Muscle layer of duodenum (tissue), 2 donors: ENCODE data around the gene RNASET2.

Experiments used
- H3K27ac ChIP-seq: one replicate; pipeline ENCODE4 v1.7.0; 2013; ENCODE audit warnings: mild to moderate bottlenecking, low read length
- H3K27me3 ChIP-seq: one replicate; pipeline ENCODE4 v1.7.0; 2013; ENCODE audit warnings: low read depth, mild to moderate bottlenecking, control low read depth, low read length
- H3K36me3 ChIP-seq, 2 donors: one replicate each; pipeline ENCODE4 v1.7.0; 2013; ENCODE audit warnings: low read length in 2 of 2, control low read depth in 1 of 2, mild to moderate bottlenecking in 1 of 2; ENCODE audit not compliant: insufficient read depth in 2 of 2, control insufficient read depth in 1 of 2
- H3K4me1 ChIP-seq, 2 donors: one replicate each; pipeline ENCODE4 v1.7.0; 2013; ENCODE audit warnings: low read length in 2 of 2, mild to moderate bottlenecking in 2 of 2, control low read depth in 1 of 2, moderate library complexity in 1 of 2; ENCODE audit not compliant: insufficient read depth in 2 of 2, control insufficient read depth in 1 of 2
- H3K4me3 ChIP-seq, 2 donors: one replicate each; pipeline ENCODE4 v1.7.0; 2013; ENCODE audit warnings: low read length in 2 of 2, low read depth in 1 of 2, mild to moderate bottlenecking in 1 of 2
- H3K9me3 ChIP-seq, 2 donors: one replicate each; pipeline ENCODE4 v1.7.0; 2013; ENCODE audit warnings: low read length in 2 of 2, control low read depth in 1 of 2, mild to moderate bottlenecking in 1 of 2; ENCODE audit not compliant: control insufficient read depth in 1 of 2
- donor health status: healthy.

RNASET2 gene

DNA sequence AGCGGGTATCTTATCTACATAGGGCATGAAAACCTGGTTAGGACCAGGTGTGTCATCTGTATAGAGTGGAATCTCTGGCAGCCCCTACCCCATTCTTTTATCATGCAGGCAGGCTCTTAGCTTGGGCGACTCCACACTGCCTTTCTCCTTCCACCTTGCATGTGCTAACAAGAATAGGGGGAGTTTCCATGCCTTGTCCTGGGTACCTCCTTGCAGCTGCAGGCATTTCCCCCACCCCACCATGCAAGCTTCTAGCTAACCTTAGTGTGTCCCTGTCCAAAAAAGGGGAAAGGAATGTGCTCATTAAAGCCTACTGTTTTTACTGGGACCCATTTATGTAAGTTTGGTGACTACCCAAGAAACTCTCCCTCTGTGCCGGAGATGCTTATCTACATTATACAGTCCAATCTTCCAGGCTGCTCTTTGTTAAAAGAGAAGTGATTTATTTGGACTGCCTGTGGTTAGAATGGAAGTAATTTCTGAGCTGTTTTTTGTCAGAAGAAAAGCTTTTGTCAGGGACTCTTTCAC, 32.4 kb upstream of the RNASET2 start:
- no peaks in the 10 kb centered on the region for H3K9me3 ChIP-seq
- H3K4me3 ChIP-seq, result no peak overlapping the region
- H3K27ac ChIP-seq, result no peak overlapping the region
- H3K4me1 ChIP-seq, result no peaks in the 10 kb centered on the region
- H3K27me3 ChIP-seq, result no peaks in the 10 kb centered on the region
- no peaks in the 10 kb centered on the region for H3K36me3 ChIP-seq

DNA sequence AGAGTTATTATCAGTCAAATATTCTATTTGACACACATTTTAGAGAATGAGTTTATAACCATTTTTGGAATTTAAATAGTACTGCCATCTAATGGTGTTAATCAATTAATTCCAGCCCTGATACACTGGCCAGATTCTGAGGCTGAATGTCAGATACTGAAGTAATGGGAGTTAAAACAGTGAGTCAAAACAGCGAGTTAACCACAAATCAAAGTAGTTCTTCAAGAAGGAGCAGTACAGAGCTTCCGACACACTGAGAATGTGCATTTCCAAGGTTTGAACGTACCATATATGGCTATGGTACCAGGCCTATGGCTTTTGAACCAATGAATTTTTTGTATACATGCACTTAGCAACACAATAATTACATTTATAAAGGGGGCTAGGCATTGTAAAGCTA, 31.6 kb upstream of the RNASET2 start:
- no peaks in the 10 kb centered on the region for H3K27me3 ChIP-seq
- H3K36me3 ChIP-seq, result no peaks in the 10 kb centered on the region
- H3K9me3 ChIP-seq, result no peaks in the 10 kb centered on the region
- H3K4me1 ChIP-seq, result no peaks in the 10 kb centered on the region
- no peak overlapping the region for H3K4me3 ChIP-seq
- H3K27ac ChIP-seq, result no peak overlapping the region

DNA sequence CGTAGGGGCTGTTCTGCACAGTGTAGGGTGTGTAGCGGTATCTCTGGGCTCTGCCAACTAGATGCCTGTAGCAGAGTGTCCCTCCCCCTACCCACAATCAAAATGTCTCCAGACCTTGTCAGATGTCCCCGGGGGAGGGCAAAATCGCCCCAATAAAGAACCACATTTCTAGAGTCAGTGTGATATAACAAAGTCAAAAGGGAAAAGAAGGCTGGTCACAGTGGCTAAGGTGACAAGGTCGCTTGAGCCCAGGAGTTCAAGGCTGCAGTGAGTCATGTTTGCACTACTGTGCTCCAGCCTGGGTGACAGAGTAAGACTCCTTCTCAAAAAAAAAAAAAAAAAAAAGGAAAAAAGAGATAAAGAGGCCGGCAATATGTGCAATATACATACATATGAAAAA, 31.1 kb upstream of the RNASET2 start:
- H3K36me3 ChIP-seq, result no peaks in the 10 kb centered on the region
- H3K4me1 ChIP-seq, result no peaks in the 10 kb centered on the region
- no peaks in the 10 kb centered on the region for H3K27me3 ChIP-seq
- H3K4me3 ChIP-seq, result no peak overlapping the region
- H3K9me3 ChIP-seq, result no peaks in the 10 kb centered on the region
- no peak overlapping the region for H3K27ac ChIP-seq

DNA sequence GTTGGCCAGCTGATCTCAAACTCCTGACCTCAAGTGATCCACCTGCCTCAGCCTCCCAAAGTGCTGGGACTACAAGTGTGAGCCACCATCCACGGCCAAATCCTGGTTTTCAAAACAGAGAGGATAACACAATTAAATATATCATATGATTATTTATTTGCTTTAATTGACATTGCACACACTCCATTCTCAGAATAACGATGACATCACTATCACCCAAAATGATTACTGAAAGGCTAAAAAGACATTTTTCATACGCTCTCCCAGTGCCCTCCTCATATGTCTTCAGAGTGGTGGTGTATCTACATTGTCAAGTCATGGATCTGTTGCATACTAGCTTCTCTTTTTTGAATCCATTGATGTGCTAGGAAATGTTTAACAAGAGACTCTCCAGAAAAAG, 24.4 kb upstream of the RNASET2 start:
- no peaks in the 10 kb centered on the region for H3K27me3 ChIP-seq
- H3K4me1 ChIP-seq, result no peaks in the 10 kb centered on the region
- no peaks in the 10 kb centered on the region for H3K9me3 ChIP-seq
- H3K36me3 ChIP-seq, result no peaks in the 10 kb centered on the region
- no peak overlapping the region for H3K27ac ChIP-seq
- H3K4me3 ChIP-seq, result no peak overlapping the region

DNA sequence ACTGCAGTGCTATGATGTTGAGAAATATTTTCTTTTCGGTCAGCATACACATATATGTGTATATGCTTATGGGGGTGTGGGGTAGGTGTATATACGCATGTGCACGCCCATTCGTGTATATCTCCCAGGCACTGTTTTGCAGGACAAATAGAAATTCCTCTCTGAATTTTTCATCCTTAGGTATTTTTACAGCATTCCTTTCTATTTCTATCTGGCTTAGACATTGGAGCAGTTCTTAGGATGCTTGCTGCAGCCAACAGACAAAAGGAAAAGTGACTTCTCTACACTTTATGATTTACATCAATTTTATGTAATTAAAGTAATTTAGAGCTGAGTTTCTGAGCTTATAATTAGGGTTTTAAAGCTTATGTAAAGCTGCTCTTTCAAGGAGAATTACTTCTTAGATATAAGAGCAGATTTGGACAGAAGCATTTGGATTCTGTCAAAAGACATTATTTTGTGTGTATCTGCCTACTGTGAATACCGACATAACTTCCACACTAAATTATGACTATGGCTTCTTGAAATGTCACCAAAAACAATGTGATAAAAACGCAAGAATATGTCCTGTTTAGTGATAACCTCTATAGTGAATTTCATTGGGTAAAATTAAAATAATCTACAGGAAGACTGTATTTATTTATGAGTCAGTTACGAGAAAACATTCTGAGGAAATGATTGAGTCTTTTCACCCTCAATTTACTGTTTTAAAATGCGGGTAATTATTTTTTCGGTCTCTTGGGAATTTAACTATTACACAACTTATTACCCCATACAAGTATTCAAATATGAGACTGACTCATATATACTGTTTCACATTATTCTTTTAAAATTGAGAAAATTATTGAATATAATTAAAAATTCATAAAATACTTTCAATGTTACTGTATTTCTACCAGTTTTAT, 21.5 kb upstream of the RNASET2 start:
- Histone ChIP-seq H3K27ac (no peak overlapping the region), H3K36me3 (no peaks in the 10 kb centered on the region), H3K4me3 (no peak overlapping the region), H3K9me3 (no peaks in the 10 kb centered on the region), H3K27me3 (no peaks in the 10 kb centered on the region), H3K4me1 (no peaks in the 10 kb centered on the region)

DNA sequence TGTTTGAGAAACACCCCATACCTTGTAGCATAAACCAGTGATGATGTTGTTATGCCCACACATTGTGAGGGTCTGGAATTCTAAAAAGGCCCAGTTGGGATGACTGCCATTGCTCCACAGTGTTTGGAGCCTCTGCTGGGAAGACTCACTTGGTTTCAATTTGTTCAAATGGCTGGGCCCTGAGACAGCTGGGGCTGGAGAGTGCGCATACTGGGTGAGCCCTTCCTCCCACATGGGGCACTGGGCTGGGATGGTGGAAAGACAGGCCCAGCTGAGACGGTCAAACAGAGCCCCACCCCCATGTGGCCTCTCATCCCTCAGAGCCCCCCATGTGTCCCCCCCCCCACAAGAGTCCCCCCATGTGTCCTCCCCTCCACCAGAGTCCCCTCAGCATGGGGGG, 20.3 kb upstream of the RNASET2 start:
- Histone ChIP-seq H3K4me3 (no peak overlapping the region), H3K27ac (no peak overlapping the region), H3K36me3 (no peaks in the 10 kb centered on the region), H3K9me3 (no peaks in the 10 kb centered on the region), H3K4me1 (no peaks in the 10 kb centered on the region), H3K27me3 (no peaks in the 10 kb centered on the region)

DNA sequence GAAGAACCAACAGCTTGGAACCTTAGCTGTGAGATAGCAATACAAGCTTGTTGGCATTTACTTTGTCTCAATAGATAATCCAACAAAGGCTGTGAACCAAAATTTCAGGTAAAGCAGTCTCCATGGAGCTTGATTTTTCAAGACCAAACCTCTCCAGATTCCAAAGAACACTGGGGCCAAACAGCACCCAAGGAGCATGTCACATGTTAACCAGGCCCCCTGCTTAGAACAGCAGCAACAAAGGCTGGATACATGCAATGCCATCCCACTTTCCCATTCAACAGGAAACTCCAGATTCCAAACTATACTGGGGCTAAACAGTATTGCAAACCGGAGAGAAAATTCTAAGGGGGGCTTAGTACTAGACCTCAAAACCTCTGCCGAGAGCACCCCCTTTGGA, 15.8 kb upstream of the RNASET2 start:
- Histone ChIP-seq H3K9me3 (no peaks in the 10 kb centered on the region), H3K27ac (no peak overlapping the region), H3K36me3 (no peaks in the 10 kb centered on the region), H3K4me1 (no peaks in the 10 kb centered on the region), H3K4me3 (no peak overlapping the region), H3K27me3 (no peaks in the 10 kb centered on the region)

DNA sequence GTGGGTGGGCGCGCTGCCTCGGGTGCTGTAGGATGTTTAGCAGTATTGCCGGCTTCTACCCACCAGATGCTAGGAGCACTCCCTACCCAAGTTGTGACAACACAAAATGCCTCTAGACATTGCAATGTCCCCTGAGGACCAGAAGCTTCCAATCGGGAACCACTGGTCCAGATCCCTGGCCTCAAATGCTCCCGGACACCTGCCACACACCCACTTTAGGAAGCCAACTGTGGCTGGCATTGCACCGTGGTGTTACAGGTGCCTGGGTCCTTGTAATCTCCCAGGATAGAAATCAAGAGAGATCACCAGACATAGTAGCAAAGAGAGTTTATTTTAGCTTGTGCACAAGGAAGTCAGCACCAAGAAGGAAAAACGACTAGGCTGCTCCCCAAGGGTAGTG, 14.9 kb upstream of the RNASET2 start:
- Histone ChIP-seq H3K4me3 (no peak overlapping the region), H3K9me3 (no peaks in the 10 kb centered on the region), H3K27me3 (no peaks in the 10 kb centered on the region), H3K4me1 (no peaks in the 10 kb centered on the region), H3K36me3 (no peaks in the 10 kb centered on the region), H3K27ac (no peak overlapping the region)

DNA sequence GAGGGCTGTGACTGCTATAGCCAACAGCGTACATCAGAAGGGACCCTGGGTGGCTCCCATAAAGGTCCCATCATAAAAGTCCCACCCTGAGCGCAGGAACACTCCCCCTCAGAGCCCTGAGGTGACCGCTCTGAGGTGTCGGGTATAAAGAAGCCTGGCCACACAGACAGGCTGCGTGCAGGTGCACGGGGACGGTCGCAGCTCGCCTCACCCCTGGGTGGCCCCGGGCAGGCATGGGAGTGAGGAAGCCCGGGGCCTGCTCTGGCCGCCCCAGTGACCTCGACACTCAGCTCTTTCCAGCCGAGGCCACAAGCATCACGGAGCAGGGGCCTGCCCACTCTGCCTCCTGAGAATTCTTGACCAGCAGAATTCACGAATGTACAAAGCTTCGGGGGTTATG, 14.4 kb upstream of the RNASET2 start:
- no peaks in the 10 kb centered on the region for H3K27me3 ChIP-seq
- no peaks in the 10 kb centered on the region for H3K36me3 ChIP-seq
- no peak overlapping the region for H3K27ac ChIP-seq
- no peak overlapping the region for H3K4me3 ChIP-seq
- no peaks in the 10 kb centered on the region for H3K9me3 ChIP-seq
- H3K4me1 ChIP-seq, result no peaks in the 10 kb centered on the region

DNA sequence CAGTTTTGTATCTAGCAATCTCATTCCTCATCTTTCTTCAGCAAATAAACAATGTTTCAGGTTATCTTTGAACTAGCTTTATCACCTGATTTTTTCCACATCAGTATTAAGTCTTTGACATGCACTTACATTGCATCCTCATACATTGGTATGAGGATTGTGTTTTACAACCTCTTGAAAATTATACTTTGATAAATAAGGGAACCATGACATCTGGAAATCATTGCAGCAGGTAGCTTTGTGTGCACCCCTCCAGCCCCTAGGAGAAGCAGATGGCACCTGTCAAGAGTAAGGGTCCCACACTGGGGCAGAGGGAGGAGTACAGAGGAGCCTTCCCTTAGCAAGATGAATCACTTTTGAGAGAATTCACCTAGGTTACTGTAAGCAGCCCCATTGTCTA, 13.7 kb upstream of the RNASET2 start:
- H3K9me3 ChIP-seq, result no peaks in the 10 kb centered on the region
- H3K27me3 ChIP-seq, result no peaks in the 10 kb centered on the region
- no peak overlapping the region for H3K4me3 ChIP-seq
- H3K36me3 ChIP-seq, result no peaks in the 10 kb centered on the region
- no peak overlapping the region for H3K27ac ChIP-seq
- H3K4me1 ChIP-seq, result no peaks in the 10 kb centered on the region

DNA sequence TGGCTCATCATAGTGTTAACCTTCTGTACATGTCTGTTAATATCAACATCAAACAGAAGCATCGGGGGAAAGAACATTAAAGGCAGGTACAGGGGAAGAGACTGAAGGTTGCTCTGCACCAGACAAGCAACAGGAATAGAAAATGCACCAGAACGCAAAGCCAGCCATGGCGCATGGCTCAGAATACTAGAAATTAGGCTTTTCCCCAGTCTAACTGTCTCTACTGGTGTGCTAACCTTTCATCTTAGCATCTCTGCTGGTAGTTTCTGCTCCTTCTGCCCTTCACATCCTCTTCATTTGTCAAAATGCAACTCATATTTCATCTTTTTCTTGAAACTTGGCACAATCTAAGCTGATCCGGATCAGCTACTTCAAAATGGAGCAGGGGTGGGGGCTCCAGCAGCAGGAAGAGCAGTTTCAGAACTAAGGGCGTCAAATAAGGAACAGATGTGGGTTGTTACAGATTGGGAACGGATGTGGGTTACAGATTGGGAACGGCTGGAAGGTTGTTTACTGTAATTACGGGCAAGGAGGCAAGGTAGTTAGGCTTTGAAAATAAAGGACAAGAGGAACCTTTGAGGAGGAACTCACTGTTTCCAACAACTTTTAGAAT, 13.1 kb upstream of the RNASET2 start:
- Histone ChIP-seq H3K9me3 (no peaks in the 10 kb centered on the region), H3K27me3 (no peaks in the 10 kb centered on the region), H3K4me3 (no peak overlapping the region), H3K36me3 (no peaks in the 10 kb centered on the region), H3K27ac (no peak overlapping the region), H3K4me1 (no peaks in the 10 kb centered on the region)
